Keratinocyte (primary cell): ENCODE measurements around the gene IGSF8.

ENCODE experiments used
- EZH2 ChIP-seq: IDR thresholded peaks from one replicate; pipeline ENCODE4 v1.6.1; 2012; ENCODE audit warnings: inconsistent platforms, mild to moderate bottlenecking, low read length, moderate library complexity
- TF ChIP-seq, protein P1 (sequence below), 3 experiments: IDR thresholded peaks in 1 of 3; conservative IDR thresholded peaks in 1 of 3; optimal IDR thresholded peaks in 1 of 3; 2 replicates in 2 of 3; 3 replicates in 1 of 3; pipeline versions ENCODE3 to v1.5.1; 2011; ENCODE audit warnings: low read length in 3 of 3, mild to moderate bottlenecking in 3 of 3, moderate library complexity in 2 of 3, control low read depth in 1 of 3, inconsistent platforms in 1 of 3; ENCODE audit not compliant: insufficient read depth in 2 of 3; ENCODE audit errors: extremely low read depth in 1 of 3

DNA sequence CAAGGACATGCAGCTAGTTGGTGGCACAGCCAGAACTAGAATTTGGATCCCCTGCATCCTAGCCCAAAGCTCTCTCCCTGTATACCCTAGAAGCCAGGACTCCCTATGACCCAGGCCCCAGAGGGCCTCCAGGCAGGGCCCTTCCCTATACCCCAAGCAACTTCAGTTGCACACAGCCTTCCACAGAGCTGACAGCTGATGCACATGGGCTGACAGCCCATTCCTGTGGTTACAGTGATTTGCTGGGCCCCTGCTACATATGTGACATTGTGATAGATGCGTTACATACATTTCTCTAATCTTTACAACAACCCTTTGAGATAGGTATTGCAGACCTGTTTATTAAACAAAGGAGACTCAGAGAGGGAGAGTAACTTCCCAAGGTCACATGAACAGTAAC is 23.0 kb upstream of the IGSF8 start:
- TF ChIP-seq, protein P1, sequence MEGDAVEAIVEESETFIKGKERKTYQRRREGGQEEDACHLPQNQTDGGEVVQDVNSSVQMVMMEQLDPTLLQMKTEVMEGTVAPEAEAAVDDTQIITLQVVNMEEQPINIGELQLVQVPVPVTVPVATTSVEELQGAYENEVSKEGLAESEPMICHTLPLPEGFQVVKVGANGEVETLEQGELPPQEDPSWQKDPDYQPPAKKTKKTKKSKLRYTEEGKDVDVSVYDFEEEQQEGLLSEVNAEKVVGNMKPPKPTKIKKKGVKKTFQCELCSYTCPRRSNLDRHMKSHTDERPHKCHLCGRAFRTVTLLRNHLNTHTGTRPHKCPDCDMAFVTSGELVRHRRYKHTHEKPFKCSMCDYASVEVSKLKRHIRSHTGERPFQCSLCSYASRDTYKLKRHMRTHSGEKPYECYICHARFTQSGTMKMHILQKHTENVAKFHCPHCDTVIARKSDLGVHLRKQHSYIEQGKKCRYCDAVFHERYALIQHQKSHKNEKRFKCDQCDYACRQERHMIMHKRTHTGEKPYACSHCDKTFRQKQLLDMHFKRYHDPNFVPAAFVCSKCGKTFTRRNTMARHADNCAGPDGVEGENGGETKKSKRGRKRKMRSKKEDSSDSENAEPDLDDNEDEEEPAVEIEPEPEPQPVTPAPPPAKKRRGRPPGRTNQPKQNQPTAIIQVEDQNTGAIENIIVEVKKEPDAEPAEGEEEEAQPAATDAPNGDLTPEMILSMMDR (optimal IDR thresholded peaks at IDR 0.05 in 1 of 3, IDR thresholded peaks at IDR 0.05 in 1 of 3, conservative IDR thresholded peaks at IDR 0.05 in 1 of 3; ENCODE audit: extremely low read depth in 1 of 3, insufficient read depth in 2 of 3, low read length in 3 of 3): no peak
- no peak for TF ChIP-seq EZH2
